Measurements from ENCODE around the gene VPS35L. TPM values are rescaled to one million over a fixed set of nuclear protein-coding genes. Genes with fewer than 3 reads are reported as not detected.

The VPS35L gene
- total and polyA plus RNA-seq, 12 donors: 15.0 to 35.1 (median 30.4) TPM

DNA sequence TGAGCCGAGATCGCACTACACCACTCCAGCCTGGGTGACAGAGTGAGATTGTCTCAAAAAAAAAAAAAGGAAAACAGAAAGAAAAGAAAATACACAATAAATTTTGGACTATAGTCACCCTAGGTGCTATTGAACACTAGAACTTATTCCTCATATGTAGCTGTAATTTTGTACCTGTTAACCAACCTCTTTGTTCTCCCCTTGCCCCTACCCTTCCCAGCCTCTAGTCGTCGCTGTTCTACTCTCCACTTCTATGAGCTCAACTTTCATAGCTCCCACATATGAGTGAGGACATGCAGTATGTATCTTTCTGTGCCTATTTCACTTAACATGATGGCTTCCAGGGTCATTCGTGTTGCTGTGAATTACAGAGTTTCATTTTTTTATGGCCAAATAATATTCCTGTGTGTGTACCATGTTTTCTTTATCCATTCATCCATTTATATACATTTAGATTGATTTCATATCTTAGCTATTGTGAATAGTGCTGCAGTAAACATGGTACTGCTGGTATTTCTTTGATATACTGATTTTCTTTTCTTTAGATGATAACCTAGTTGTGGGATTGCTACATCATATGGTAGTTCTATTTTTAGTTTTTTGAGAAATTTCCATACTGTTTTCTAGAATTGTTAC lies 28.3 kb downstream of the VPS35L start:
- WGBS, 2 donors: 49 to 55% methylated on average over 5 of the region's 5 CpGs
- DNase-seq (peak in 1 of 2 donors; percentile 23), ATAC-seq (peak in 3 of 8 donors; percentile 38 to 54 (median 47))
- Histone ChIP-seq H3K27ac (no peak overlapping the region), H3K27me3 (no peaks in the 10 kb centered on the region), H3K4me3 (no peak overlapping the region), H3K36me3 (peaks cover 0 to 93% (median 26%) of the 10 kb centered on the region in 9 donors), H3K9me3 (peaks cover 0 to 11% (median 0%) of the 10 kb centered on the region in 11 donors), H3K4me1 (peaks cover 0 to 9% (median 0%) of the 10 kb centered on the region in 9 donors)
- intact Hi-C loops (cut with DNase I): loop anchor here in 1 of 10 donors (5.0 kb wide), 1 partner anchor 304 kb away; no protein-coding TSS in a partner anchor
- TF ChIP-seq, protein P1, sequence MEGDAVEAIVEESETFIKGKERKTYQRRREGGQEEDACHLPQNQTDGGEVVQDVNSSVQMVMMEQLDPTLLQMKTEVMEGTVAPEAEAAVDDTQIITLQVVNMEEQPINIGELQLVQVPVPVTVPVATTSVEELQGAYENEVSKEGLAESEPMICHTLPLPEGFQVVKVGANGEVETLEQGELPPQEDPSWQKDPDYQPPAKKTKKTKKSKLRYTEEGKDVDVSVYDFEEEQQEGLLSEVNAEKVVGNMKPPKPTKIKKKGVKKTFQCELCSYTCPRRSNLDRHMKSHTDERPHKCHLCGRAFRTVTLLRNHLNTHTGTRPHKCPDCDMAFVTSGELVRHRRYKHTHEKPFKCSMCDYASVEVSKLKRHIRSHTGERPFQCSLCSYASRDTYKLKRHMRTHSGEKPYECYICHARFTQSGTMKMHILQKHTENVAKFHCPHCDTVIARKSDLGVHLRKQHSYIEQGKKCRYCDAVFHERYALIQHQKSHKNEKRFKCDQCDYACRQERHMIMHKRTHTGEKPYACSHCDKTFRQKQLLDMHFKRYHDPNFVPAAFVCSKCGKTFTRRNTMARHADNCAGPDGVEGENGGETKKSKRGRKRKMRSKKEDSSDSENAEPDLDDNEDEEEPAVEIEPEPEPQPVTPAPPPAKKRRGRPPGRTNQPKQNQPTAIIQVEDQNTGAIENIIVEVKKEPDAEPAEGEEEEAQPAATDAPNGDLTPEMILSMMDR (IDR thresholded peaks at IDR 0.05): peak; percentile 48 to 88 (median 82)

DNA sequence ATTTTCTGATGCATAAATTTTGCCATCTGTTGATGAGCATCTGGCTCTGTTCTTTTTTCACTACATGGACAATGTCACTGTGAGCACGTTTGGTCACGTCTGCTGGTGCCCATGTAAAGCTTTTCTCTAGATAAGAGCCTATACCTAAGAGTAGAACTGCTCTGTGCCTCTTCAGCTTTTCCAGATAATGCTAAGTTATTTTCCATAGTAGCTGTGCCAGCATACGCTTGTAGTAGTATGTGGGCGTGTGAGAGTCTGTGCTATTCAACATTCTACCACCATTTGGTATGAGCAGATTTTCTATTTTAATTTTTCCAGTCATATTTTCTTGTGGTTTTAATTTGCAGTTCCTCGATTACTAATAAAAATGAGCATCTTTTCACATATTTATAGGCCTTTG lies 33.2 kb downstream of the VPS35L start:
- DNase-seq: no peak
- Histone ChIP-seq H3K4me1 (peaks cover 0 to 17% (median 8%) of the 10 kb centered on the region in 9 donors), H3K27me3 (no peaks in the 10 kb centered on the region), H3K9me3 (no peaks in the 10 kb centered on the region), H3K36me3 (peaks cover 0 to 89% (median 19%) of the 10 kb centered on the region in 9 donors), H3K4me3 (no peak overlapping the region), H3K27ac (no peak overlapping the region)
- TF ChIP-seq, protein P1 (IDR thresholded peaks at IDR 0.05): no peak
- WGBS, 2 donors: 44 to 58% methylated on average over 5 of the region's 5 CpGs
- peak in 6 of 8 donors; percentile 75 to 95 (median 93) for ATAC-seq
- intact Hi-C loops (cut with DNase I): no loop called here

DNA sequence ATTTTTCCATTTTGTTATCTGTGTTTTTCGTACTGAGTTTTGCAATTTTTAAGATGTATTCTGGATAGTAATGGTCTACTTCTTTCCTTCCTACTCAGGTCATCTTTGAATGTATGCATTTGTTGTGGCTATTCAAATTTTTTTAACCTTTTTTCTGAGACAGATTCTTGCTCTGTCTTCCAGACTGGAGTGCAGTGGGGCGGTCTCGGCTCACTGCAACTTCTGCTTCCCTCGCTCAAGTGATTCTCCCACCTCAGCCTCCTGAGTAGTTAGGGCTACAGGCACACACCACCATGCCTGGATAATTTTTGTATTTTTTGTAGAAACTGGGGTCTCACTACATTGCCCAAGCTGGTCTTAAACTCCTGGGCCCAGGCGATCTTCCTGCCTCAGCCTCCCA lies 33.6 kb downstream of the VPS35L start:
- ATAC-seq (peak in 1 of 8 donors; percentile 54), DNase-seq (no peak)
- H3K9me3 ChIP-seq: no peaks in the 10 kb centered on the region
- intact Hi-C loops (cut with DNase I): no loop called here
- peaks cover 0 to 89% (median 19%) of the 10 kb centered on the region in 9 donors for H3K36me3 ChIP-seq
- H3K4me1 ChIP-seq: peaks cover 0 to 17% (median 8%) of the 10 kb centered on the region in 9 donors
- H3K27me3 ChIP-seq: no peaks in the 10 kb centered on the region
- H3K27ac ChIP-seq: no peak overlapping the region
- TF ChIP-seq, protein P1 (IDR thresholded peaks at IDR 0.05): no peak
- WGBS, 2 donors: 85 to 93% methylated on average over 5 of the region's 5 CpGs
- H3K4me3 ChIP-seq: no peak overlapping the region

DNA sequence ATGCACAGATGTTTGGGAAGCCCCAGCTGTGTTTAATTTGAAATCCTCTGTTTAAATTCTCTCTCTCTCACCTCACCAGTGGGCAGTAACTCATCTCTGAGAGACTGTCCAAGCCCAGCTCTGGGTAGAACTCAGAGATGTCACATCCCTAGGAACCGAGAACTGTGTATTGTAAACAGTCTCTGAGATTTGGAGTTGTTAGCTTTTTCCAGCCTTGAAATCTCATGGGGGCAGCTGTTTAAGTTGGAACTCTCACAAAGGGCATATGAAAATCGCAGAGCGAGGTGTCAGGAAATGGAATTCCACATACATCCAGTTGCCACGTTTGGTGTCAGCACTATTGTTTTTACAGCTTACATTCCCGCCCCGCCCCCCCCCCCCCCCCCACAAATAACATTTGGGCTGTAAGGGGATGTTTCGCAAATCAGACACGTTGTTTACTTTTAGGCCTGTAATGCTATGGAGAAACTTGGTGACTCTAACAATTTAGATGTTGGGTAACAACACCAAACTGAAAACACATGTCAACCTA lies 34.3 kb downstream of the VPS35L start:
- Histone ChIP-seq H3K9me3 (no peaks in the 10 kb centered on the region), H3K27me3 (no peaks in the 10 kb centered on the region), H3K27ac (no peak overlapping the region), H3K4me1 (peaks cover 0 to 17% (median 8%) of the 10 kb centered on the region in 9 donors), H3K36me3 (peaks cover 0 to 87% (median 19%) of the 10 kb centered on the region in 9 donors), H3K4me3 (no peak overlapping the region)
- TF ChIP-seq, protein P1 (IDR thresholded peaks at IDR 0.05): no peak
- intact Hi-C loops (cut with DNase I): no loop called here
- DNase-seq (no peak), ATAC-seq (peak in 5 of 8 donors; percentile 40 to 58 (median 50))
- 46 to 59% methylated on average over 8 of the region's 8 CpGs for WGBS, 2 donors

Data from heart right ventricle (tissue), 16 donors.